GM12878 (cell line): Measurements from ENCODE around the gene PANK1. TPM values are rescaled to one million over a fixed set of nuclear protein-coding genes. Genes with fewer than 3 reads are reported as not detected.

Experiments used
- ATAC-seq: fragments of 200-7000 bp; cut with Tn5 transposase; 3 replicates; pipeline ENCODE4 v1.9.1; 2020; ENCODE audit warnings: mild to moderate bottlenecking, moderate library complexity
- BruUV-seq: library from RNA; stranded (reverse); fragments of 400-500 nt; replicated peaks from 2 replicates; lab custom pipeline; 2021; lab: Mats Ljungman, UMichigan
- CTCF ChIA-PET: fragments of 300-600 bp; sonication (Branson Sonifier 250); formaldehyde crosslinking; extraction: SDS; loops from one replicate; lab custom pipeline; 2021; ENCODE audit warnings: inconsistent platforms; lab: Yijun Ruan, JAX
- POLR2A ChIA-PET: fragments of 350-600 bp; formaldehyde crosslinking; extraction: SDS; loops from one replicate; lab custom pipeline; 2021; ENCODE audit warnings: inconsistent platforms; lab: Charles Lee
- RAD21 ChIA-PET: fragments of 300-600 bp; sonication (Branson Sonifier 250); formaldehyde crosslinking; loops from one replicate; lab custom pipeline; 2023; ENCODE audit warnings: antibody characterized with exemption; ENCODE audit not compliant: unreplicated experiment; lab: Charles Lee
- SMC1A ChIA-PET: fragments of 300-600 bp; sonication (Branson Sonifier 250); formaldehyde crosslinking; loops from one replicate; lab custom pipeline; 2023; ENCODE audit not compliant: unreplicated experiment, uncharacterized antibody; lab: Charles Lee
- DNase-seq: peaks from one replicate; pipeline ENCODE4 v3.0.0-alpha.2; 2011; ENCODE audit warnings: low read depth, low spot score
- FAIRE-seq: peaks from 3 replicates; lab custom pipeline; 2011; peaks lifted over from hg19 to GRCh38; lab: Jason Lieb, UNC
- H2AFZ ChIP-seq: 2 replicates; pipeline ENCODE4 v1.6.0; 2011; ENCODE audit warnings: low read depth, low read length, control low read depth; ENCODE audit not compliant: control insufficient read depth
- H3K27ac ChIP-seq: 2 replicates; pipeline ENCODE4 v1.5.1; 2011; ENCODE audit warnings: control low read depth; ENCODE audit not compliant: control insufficient read depth, insufficient read depth
- H3K27me3 ChIP-seq, 2 experiments: replicated peaks in 1 of 2; 2 replicates each; pipeline versions ENCODE4 v1.6.0 to v1.6.1; 2011; ENCODE audit warnings: low read length in 1 of 2; ENCODE audit not compliant: control insufficient read depth in 2 of 2, insufficient read depth in 2 of 2
- H3K36me3 ChIP-seq, 2 experiments: 2 replicates each; pipeline ENCODE4 v1.5.1; 2011; ENCODE audit warnings: low read length in 1 of 2; ENCODE audit not compliant: control insufficient read depth in 2 of 2, insufficient read depth in 2 of 2
- H3K4me1 ChIP-seq: 2 replicates; pipeline ENCODE4 v1.6.1; 2011; ENCODE audit warnings: mild to moderate bottlenecking, low read length, moderate library complexity, mixed read lengths; ENCODE audit not compliant: control insufficient read depth, insufficient read depth
- H3K4me2 ChIP-seq: 2 replicates; pipeline ENCODE4 v1.6.0; 2011; ENCODE audit warnings: control low read depth; ENCODE audit not compliant: control insufficient read depth, insufficient read depth
- H3K4me3 ChIP-seq: fragments of 200-600 bp; sonication (generic); 2 replicates; pipeline ENCODE4 v1.5.1; 2016
- H3K79me2 ChIP-seq: 2 replicates; pipeline ENCODE4 v1.6.0; 2011; ENCODE audit warnings: low read length; ENCODE audit not compliant: control insufficient read depth, insufficient read depth
- H3K9ac ChIP-seq: 2 replicates; pipeline ENCODE4 v1.8.0; 2011; ENCODE audit warnings: low read length, control low read depth, mixed read lengths; ENCODE audit not compliant: control insufficient read depth, insufficient read depth
- H3K9me3 ChIP-seq: replicated peaks from 3 replicates; pipeline ENCODE4 v1.5.1; 2011; ENCODE audit warnings: mild to moderate bottlenecking, low read length; ENCODE audit not compliant: control insufficient read depth, insufficient read depth
- H4K20me1 ChIP-seq: 2 replicates; pipeline ENCODE4 v1.6.0; 2011; ENCODE audit not compliant: control insufficient read depth, insufficient read depth
- BACH1 ChIP-seq: fragments of 450-650 bp; IDR thresholded peaks from 2 replicates; pipeline ENCODE4 v1.6.1; 2017; ENCODE audit warnings: mild to moderate bottlenecking, borderline replicate concordance
- RAD51 ChIP-seq: fragments of 450-650 bp; IDR thresholded peaks from 2 replicates; pipeline ENCODE4 v1.6.1; 2016; ENCODE audit warnings: moderate library complexity, mild to moderate bottlenecking, inconsistent platforms
- SMARCA5 ChIP-seq: fragments of 450-650 bp; IDR thresholded peaks from 2 replicates; pipeline ENCODE4 v1.6.1; 2017; ENCODE audit warnings: mild to moderate bottlenecking
- ZNF384 ChIP-seq: IDR thresholded peaks from 2 replicates; pipeline ENCODE4 v1.6.1; 2012; ENCODE audit warnings: low read depth, mild to moderate bottlenecking, low read length, improper control_type of control experiment, borderline replicate concordance
- WGBS: methylation state at CpG from one replicate; pipeline ENCODE4 v1.1.6; 2016; ENCODE audit warnings: low lambda C conversion rate; ENCODE audit not compliant: insufficient replicate concordance, insufficient coverage; ENCODE audit errors: missing lambda C conversion rate; 5-methylcytosine and 5-hydroxymethylcytosine counted together
- in situ Hi-C: fragments of 300-500 bp; cut with MboI; formaldehyde crosslinking; loops from 9 replicates; pipeline ENCODE4 v1.14.3; 2018; ENCODE audit warnings: mixed read lengths
- intact Hi-C: fragments of 100-400 bp; cut with micrococcal nuclease; formaldehyde crosslinking; loops from one replicate; pipeline ENCODE4 v1.14.2; 2022; ENCODE audit not compliant: unreplicated experiment
- polyA plus RNA-seq, 11 experiments: library from polyadenylated mRNA; depleted of rRNA in 4 of 11; unstranded in 6 of 11; stranded (reverse) in 5 of 11; fragments of >200 nt; fragmentation: Nextera tagmentation in 4 of 11; fragmentation: Illumina TruSeq in 1 of 11; extraction: Ambion mirVana in 4 of 11; extraction: Trizol in 1 of 11; gene quantifications; 1 replicate in 1 of 11; 2 replicates in 10 of 11; pipeline versions ENCODE4 v1.2.1 to v1.2.3, GENCODE V29; 2011 to 2016; ENCODE audit warnings: inconsistent platforms in 2 of 11, missing spikeins in 2 of 11, low read depth in 1 of 11
- total RNA-seq, 4 experiments: library from RNA; depleted of rRNA in 3 of 4; stranded (reverse); fragments of >200 nt in 3 of 4; fragmentation: Illumina TruSeq in 1 of 4; extraction: Trizol in 1 of 4; gene quantifications; 2 replicates each; pipeline versions ENCODE4 v1.2.1 to v1.2.3, GENCODE V29; 2013 to 2021
- TF ChIP-seq, protein P1 (sequence below): fragments of 450-650 bp; IDR thresholded peaks from 2 replicates; pipeline ENCODE4 v1.6.1; 2016; ENCODE audit warnings: mild to moderate bottlenecking
- TF ChIP-seq, protein P2 (sequence below): fragments of 450-650 bp; IDR thresholded peaks from 2 replicates; pipeline ENCODE4 v1.6.1; 2017; ENCODE audit warnings: low read depth, mild to moderate bottlenecking, moderate library complexity
- TF ChIP-seq, protein P3 (sequence below): IDR thresholded peaks from 2 replicates; pipeline ENCODE4 v1.6.1; 2012; ENCODE audit warnings: low read depth, low read length, improper control_type of control experiment

Gene PANK1
- total and polyA plus RNA-seq, 10 of the 15 experiments (the other 5 are each of a cell fraction or from before 2014, with no cell fraction given), result 1.9 to 10.6 (median 5.8) TPM

DNA sequence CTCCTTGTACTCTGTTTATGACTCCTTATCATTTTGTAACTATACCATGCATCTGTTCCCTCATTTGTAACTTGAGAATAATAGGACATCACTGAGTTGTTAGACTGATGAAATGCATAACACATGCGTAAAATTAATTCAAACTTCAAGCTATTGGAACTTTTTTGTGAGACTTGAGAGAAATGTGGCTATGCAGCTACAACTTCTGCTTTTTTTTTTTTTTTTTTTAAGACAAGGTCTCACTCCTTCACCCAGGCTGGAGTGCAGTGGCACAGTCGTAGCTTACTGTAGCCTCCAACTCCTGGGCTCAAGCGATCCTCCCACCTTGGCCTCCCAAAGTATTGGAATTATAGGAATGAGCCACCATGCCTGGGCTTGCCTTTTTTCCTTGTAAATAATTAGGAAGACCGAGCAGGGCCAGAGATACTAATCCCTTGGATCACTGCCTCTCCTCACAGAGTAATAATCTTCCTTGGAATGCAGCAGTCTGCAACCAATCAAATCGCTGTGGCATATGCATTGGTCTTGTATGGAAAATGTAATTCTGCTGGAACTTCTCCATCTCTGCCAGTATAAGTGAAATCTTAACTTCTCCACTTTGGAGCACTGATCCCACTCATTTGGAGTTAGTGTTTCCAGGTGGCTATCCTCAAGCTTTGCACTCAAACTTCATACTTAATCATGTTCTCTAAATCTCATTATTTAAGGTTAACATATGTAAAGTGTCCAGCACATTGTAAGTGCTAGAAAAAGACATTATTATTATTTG is 2.0 kb upstream of the PANK1 start:
- Histone ChIP-seq H3K4me3 (no peak overlapping the region), H3K36me3 (no peaks in the 10 kb centered on the region)
- ChIA-PET POLR2A (interaction anchor here (1.0 to 1.5 kb wide), 2 partner anchors 12 to 54 kb away, joined by 5 to 8 read pairs; partner anchors contain the start of gene KIF20B), CTCF (interaction anchor here (1.0 to 2.0 kb wide), 5 partner anchors 32 to 352 kb away, joined by 3 to 7 read pairs (median 4); partner anchors contain the start of gene KIF20B)
- intact Hi-C loops, result no loop called here
- TF ChIP-seq RAD51, result no peak
- peak; percentile 51; the same call in 1 of the 2 replicates for TF ChIP-seq ZNF384
- TF ChIP-seq, all 136 proteins: peak for 1
- peaks cover 9% of the 10 kb centered on the region for H3K4me1 ChIP-seq
- H2AFZ ChIP-seq, result no peak overlapping the region
- no TSS peak for BruUV-seq
- H4K20me1 ChIP-seq, result no peaks in the 10 kb centered on the region
- no peaks in the 10 kb centered on the region for H3K9me3 ChIP-seq
- ChIA-PET SMC1A (interaction anchor here (0.5 to 2.1 kb wide), 9 partner anchors 12 to 1209 kb away, joined by 3 to 9 read pairs (median 4); partner anchors contain the start of gene KIF20B), RAD21 (interaction anchor here (0.5 to 1.9 kb wide), 4 partner anchors 32 to 267 kb away, joined by 3 to 10 read pairs (median 3); partner anchors contain the start of gene KIF20B)
- peaks cover 11% of the 10 kb centered on the region for H3K79me2 ChIP-seq
- in situ Hi-C loops, result no loop called here
- H3K27ac ChIP-seq, result no peak overlapping the region
- DNase-seq (no peak), FAIRE-seq (no peak), ATAC-seq (no peak)
- no peaks in the 10 kb centered on the region for H3K27me3 ChIP-seq
- no peak overlapping the region for H3K9ac ChIP-seq
- no peak overlapping the region for H3K4me2 ChIP-seq
- WGBS, result 94% methylated on average over 5 of the region's 5 CpGs

DNA sequence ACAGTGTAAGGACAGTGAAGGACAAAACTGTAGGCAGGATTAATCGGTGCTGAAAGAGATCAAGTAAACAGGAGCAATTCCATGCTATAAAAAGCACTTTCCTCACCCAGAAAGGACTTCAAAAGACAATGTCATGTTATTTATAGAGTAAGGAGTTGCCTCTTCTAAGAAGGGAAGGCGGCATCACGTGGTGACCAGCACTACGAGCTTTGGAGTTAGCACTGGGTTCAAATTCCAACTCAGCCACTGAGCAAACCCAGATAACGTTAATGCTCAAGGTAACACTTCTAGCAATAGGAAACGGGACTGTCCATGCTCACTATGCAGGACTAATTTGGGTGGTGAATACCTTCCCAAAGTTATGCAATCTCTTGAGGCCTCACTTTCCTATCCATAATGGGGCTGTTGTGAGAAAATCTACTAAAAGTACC is 715 bp upstream of the PANK1 start:
- no peak for FAIRE-seq
- no TSS peak for BruUV-seq
- ChIA-PET RAD21 (interaction anchor here (1.1 to 1.9 kb wide), 2 partner anchors 33 to 55 kb away, joined by 3 to 10 read pairs; partner anchors contain the start of gene KIF20B), SMC1A (interaction anchor here (1.0 to 1.8 kb wide), 5 partner anchors 9 to 97 kb away, joined by 3 to 9 read pairs (median 4); partner anchors contain the start of gene KIF20B), CTCF (interaction anchor here (1.0 to 2.0 kb wide), 2 partner anchors 53 to 55 kb away, joined by 3 to 7 read pairs; partner anchors contain the start of gene KIF20B), POLR2A (interaction anchor here (0.8 to 1.0 kb wide), 2 partner anchors 56 to 93 kb away, joined by 3 to 5 read pairs; partner anchors contain the start of gene KIF20B)
- peak overlapping the region; percentile 81; the same call in 1 of the 2 replicates for H3K9ac ChIP-seq
- in situ Hi-C loops, result no loop called here
- no peak for ATAC-seq
- no peak for TF ChIP-seq SMARCA5
- TF ChIP-seq, protein P1, sequence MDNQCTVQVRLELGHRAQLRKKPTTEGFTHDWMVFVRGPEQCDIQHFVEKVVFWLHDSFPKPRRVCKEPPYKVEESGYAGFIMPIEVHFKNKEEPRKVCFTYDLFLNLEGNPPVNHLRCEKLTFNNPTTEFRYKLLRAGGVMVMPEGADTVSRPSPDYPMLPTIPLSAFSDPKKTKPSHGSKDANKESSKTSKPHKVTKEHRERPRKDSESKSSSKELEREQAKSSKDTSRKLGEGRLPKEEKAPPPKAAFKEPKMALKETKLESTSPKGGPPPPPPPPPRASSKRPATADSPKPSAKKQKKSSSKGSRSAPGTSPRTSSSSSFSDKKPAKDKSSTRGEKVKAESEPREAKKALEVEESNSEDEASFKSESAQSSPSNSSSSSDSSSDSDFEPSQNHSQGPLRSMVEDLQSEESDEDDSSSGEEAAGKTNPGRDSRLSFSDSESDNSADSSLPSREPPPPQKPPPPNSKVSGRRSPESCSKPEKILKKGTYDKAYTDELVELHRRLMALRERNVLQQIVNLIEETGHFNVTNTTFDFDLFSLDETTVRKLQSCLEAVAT, result 0 out of 2 replicates have a peak, but pooled peaks have one; percentile 3
- TF ChIP-seq, protein P2, sequence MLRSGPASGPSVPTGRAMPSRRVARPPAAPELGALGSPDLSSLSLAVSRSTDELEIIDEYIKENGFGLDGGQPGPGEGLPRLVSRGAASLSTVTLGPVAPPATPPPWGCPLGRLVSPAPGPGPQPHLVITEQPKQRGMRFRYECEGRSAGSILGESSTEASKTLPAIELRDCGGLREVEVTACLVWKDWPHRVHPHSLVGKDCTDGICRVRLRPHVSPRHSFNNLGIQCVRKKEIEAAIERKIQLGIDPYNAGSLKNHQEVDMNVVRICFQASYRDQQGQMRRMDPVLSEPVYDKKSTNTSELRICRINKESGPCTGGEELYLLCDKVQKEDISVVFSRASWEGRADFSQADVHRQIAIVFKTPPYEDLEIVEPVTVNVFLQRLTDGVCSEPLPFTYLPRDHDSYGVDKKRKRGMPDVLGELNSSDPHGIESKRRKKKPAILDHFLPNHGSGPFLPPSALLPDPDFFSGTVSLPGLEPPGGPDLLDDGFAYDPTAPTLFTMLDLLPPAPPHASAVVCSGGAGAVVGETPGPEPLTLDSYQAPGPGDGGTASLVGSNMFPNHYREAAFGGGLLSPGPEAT, result no peak
- TF ChIP-seq BACH1, result 0 out of 2 replicates have a peak, but pooled peaks have one; percentile 12
- peak; percentile 53; the same call in 1 of the 2 replicates for TF ChIP-seq RAD51
- TF ChIP-seq, protein P3, sequence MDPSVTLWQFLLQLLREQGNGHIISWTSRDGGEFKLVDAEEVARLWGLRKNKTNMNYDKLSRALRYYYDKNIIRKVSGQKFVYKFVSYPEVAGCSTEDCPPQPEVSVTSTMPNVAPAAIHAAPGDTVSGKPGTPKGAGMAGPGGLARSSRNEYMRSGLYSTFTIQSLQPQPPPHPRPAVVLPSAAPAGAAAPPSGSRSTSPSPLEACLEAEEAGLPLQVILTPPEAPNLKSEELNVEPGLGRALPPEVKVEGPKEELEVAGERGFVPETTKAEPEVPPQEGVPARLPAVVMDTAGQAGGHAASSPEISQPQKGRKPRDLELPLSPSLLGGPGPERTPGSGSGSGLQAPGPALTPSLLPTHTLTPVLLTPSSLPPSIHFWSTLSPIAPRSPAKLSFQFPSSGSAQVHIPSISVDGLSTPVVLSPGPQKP, result 0 out of 2 replicates have a peak, but pooled peaks have one; percentile 11
- H2AFZ ChIP-seq, result peak overlapping the region; percentile 98
- H4K20me1 ChIP-seq, result no peaks in the 10 kb centered on the region
- peak overlapping the region; percentile 91 for H3K4me2 ChIP-seq
- WGBS, result 30% methylated on average over 6 of the region's 6 CpGs
- no peak for DNase-seq
- peaks cover 7% of the 10 kb centered on the region; the same call in 1 of the 2 replicates for H3K4me1 ChIP-seq
- intact Hi-C loops, result no loop called here
- H3K27me3 ChIP-seq, result no peaks in the 10 kb centered on the region
- H3K27ac ChIP-seq, result peak overlapping the region; percentile 75
- peaks cover 22% of the 10 kb centered on the region for H3K79me2 ChIP-seq
- peak overlapping the region; percentile 83 for H3K4me3 ChIP-seq
- no peaks in the 10 kb centered on the region for H3K36me3 ChIP-seq
- H3K9me3 ChIP-seq, result no peaks in the 10 kb centered on the region
